IMR-90 (cell line): ENCODE measurements around the gene CFAP299. TPM values are rescaled to one million over a fixed set of nuclear protein-coding genes. Genes with fewer than 3 reads are reported as not detected.

ENCODE experiments used
- ATAC-seq: fragments of 200-7000 bp; cut with Tn5 transposase; 2 replicates; pipeline ENCODE4 v1.9.1; 2020; ENCODE audit warnings: low read depth, mild to moderate bottlenecking, moderate library complexity
- BruUV-seq: library from RNA; stranded (reverse); fragments of 400-500 nt; replicated peaks from 2 replicates; lab custom pipeline; 2021; lab: Mats Ljungman, UMichigan
- CTCF ChIA-PET: fragments of 300-600 bp; formaldehyde crosslinking; extraction: SDS; loops from one replicate; lab custom pipeline; 2021; ENCODE audit warnings: antibody characterized with exemption; lab: Yijun Ruan, JAX
- POLR2A ChIA-PET: fragments of 300-600 bp; sonication (Branson Sonifier 250); formaldehyde crosslinking; loops from one replicate; lab custom pipeline; 2022; ENCODE audit warnings: antibody characterized with exemption; ENCODE audit not compliant: unreplicated experiment; lab: Charles Lee
- DNase-seq: peaks from one replicate; pipeline ENCODE4 v3.0.0; 2013
- H2AFZ ChIP-seq: replicated peaks from 2 replicates; pipeline ENCODE3; 2013; ENCODE audit warnings: low read length, mild to moderate bottlenecking; ENCODE audit not compliant: poor library complexity
- H2AK5ac ChIP-seq: 2 replicates; pipeline ENCODE4 v1.6.1; 2013; ENCODE audit warnings: low read depth, low read length, inconsistent platforms
- H2AK9ac ChIP-seq: replicated peaks from 2 replicates; pipeline ENCODE3; 2013; ENCODE audit warnings: mild to moderate bottlenecking, low read depth, low read length, moderate library complexity; ENCODE audit not compliant: poor library complexity
- H2BK120ac ChIP-seq: 2 replicates; pipeline ENCODE4 v1.6.1; 2013; ENCODE audit warnings: low read depth, low read length, inconsistent platforms
- H2BK15ac ChIP-seq: 3 replicates; pipeline ENCODE4 v1.6.1; 2013; ENCODE audit warnings: low read depth, low read length, inconsistent platforms
- H2BK20ac ChIP-seq: 2 replicates; pipeline ENCODE4 v1.6.1; 2013; ENCODE audit warnings: low read depth, mild to moderate bottlenecking, inconsistent platforms, low read length, moderate library complexity
- H2BK5ac ChIP-seq: 2 replicates; pipeline ENCODE4 v1.6.1; 2013; ENCODE audit warnings: mild to moderate bottlenecking, low read depth, low read length, inconsistent platforms; ENCODE audit not compliant: poor library complexity, severe bottlenecking
- H3K14ac ChIP-seq: replicated peaks from 2 replicates; pipeline ENCODE4 v1.6.1; 2013; ENCODE audit warnings: low read depth, low read length, inconsistent platforms
- H3K18ac ChIP-seq: 2 replicates; pipeline ENCODE4 v1.6.1; 2013; ENCODE audit warnings: low read depth, low read length, control low read depth
- H3K23ac ChIP-seq: 2 replicates; pipeline ENCODE4 v1.6.1; 2013; ENCODE audit warnings: low read depth, low read length, inconsistent platforms
- H3K27ac ChIP-seq: 2 replicates; pipeline ENCODE4 v1.5.1; 2013; ENCODE audit warnings: mild to moderate bottlenecking, control low read depth, low read length; ENCODE audit not compliant: insufficient read depth
- H3K27me3 ChIP-seq: 2 replicates; pipeline ENCODE4 v1.6.1; 2013; ENCODE audit warnings: low read length; ENCODE audit not compliant: control insufficient read depth, insufficient read depth
- H3K36me3 ChIP-seq: 2 replicates; pipeline ENCODE4 v1.6.1; 2013; ENCODE audit warnings: low read length, mixed read lengths; ENCODE audit not compliant: control insufficient read depth, insufficient read depth
- H3K4ac ChIP-seq: 2 replicates; pipeline ENCODE4 v1.6.1; 2013; ENCODE audit warnings: low read depth, low read length, inconsistent platforms
- H3K4me1 ChIP-seq: 2 replicates; pipeline ENCODE4 v1.6.1; 2013; ENCODE audit warnings: low read length, mixed read lengths; ENCODE audit not compliant: control insufficient read depth, insufficient read depth
- H3K4me2 ChIP-seq: 2 replicates; pipeline ENCODE4 v1.6.1; 2013; ENCODE audit warnings: low read depth, mild to moderate bottlenecking, control low read depth, low read length, moderate library complexity
- H3K4me3 ChIP-seq: 2 replicates; pipeline ENCODE4 v1.5.1; 2013; ENCODE audit warnings: low read depth, mild to moderate bottlenecking, control low read depth, low read length, moderate library complexity; ENCODE audit not compliant: insufficient read depth
- H3K56ac ChIP-seq: 2 replicates; pipeline ENCODE4 v1.6.1; 2013; ENCODE audit warnings: low read length, inconsistent platforms; ENCODE audit not compliant: insufficient read depth; ENCODE audit errors: extremely low read depth
- H3K79me1 ChIP-seq, 2 experiments: 2 replicates each; pipeline ENCODE4 v1.6.1; 2013; ENCODE audit warnings: low read length in 2 of 2, inconsistent platforms in 1 of 2, low read depth in 1 of 2
- H3K9ac ChIP-seq: 2 replicates; pipeline ENCODE4 v1.6.1; 2013; ENCODE audit warnings: low read depth, low read length, control low read depth
- H3K9me1 ChIP-seq: 2 replicates; pipeline ENCODE4 v1.6.1; 2013; ENCODE audit warnings: low read length, inconsistent platforms; ENCODE audit not compliant: insufficient read depth
- H3K9me3 ChIP-seq: 2 replicates; pipeline ENCODE4 v1.6.1; 2013; ENCODE audit warnings: low read length; ENCODE audit not compliant: control insufficient read depth, insufficient read depth
- H4K20me1 ChIP-seq: 2 replicates; pipeline ENCODE4 v1.6.1; 2013; ENCODE audit warnings: low read length, inconsistent platforms; ENCODE audit not compliant: insufficient read depth
- H4K5ac ChIP-seq: 2 replicates; pipeline ENCODE4 v1.6.1; 2013; ENCODE audit warnings: mild to moderate bottlenecking, low read depth, low read length, control low read depth
- H4K8ac ChIP-seq, 2 experiments: 2 replicates each; pipeline ENCODE4 v1.6.1; 2013; ENCODE audit warnings: low read depth in 2 of 2, low read length in 2 of 2, control low read depth in 1 of 2, inconsistent platforms in 1 of 2
- H4K91ac ChIP-seq: 2 replicates; pipeline ENCODE4 v1.6.1; 2013; ENCODE audit warnings: low read depth, low read length, inconsistent platforms; ENCODE audit not compliant: insufficient read depth
- CTCF ChIP-seq: conservative IDR thresholded peaks from 2 replicates; pipeline ENCODE4 v1.5.1; 2012; ENCODE audit warnings: mild to moderate bottlenecking, low read depth, low read length, improper control_type of control experiment
- WGBS, 2 experiments: methylation state at CpG; one replicate each; pipeline versions ENCODE4 v1.1.5 to v1.1.7; 2013; ENCODE audit warnings: missing lambda C conversion rate in 2 of 2; ENCODE audit not compliant: insufficient read length in 1 of 2; ENCODE audit errors: extremely low coverage in 2 of 2; 5-methylcytosine and 5-hydroxymethylcytosine counted together
- dilution Hi-C: fragments of 300-500 bp; cut with HindIII; formaldehyde crosslinking; loops from one replicate; pipeline ENCODE4 v1.14.3; 2018; ENCODE audit warnings: low sequenced_read_pairs; ENCODE audit not compliant: unreplicated experiment
- in situ Hi-C: fragments of 300-500 bp; cut with MboI; formaldehyde crosslinking; loops from 3 replicates; pipeline ENCODE4 v1.14.3; 2019; ENCODE audit warnings: low sequenced_read_pairs, inconsistent platforms, mixed read lengths
- intact Hi-C: fragments of 100-400 bp; cut with micrococcal nuclease; formaldehyde crosslinking; loops from 2 replicates; pipeline ENCODE4 v1.10.0; 2022
- polyA plus RNA-seq, 3 experiments: library from polyadenylated mRNA; depleted of rRNA; stranded (reverse); fragments of >200 nt; gene quantifications; 2 replicates each; pipeline ENCODE4 v1.2.3, GENCODE V29; 2012; ENCODE audit warnings: low replicate concordance in 1 of 3
- total RNA-seq: library from RNA; depleted of rRNA; stranded (reverse); fragments of >200 nt; gene quantifications from 2 replicates; pipeline ENCODE4 v1.2.3, GENCODE V29; 2012
- TF ChIP-seq, protein P1 (sequence below): fragments of 150-350 bp; IDR thresholded peaks from 2 replicates; pipeline ENCODE4 v1.6.1; 2017; ENCODE audit warnings: mild to moderate bottlenecking, antibody characterized with exemption, low read length, low read depth

The CFAP299 gene
- total and polyA plus RNA-seq, 2 of the 4 experiments (the other 2 are of a cell fraction) = 1.0 to 1.1 TPM

GRCh38 chr4:80610845-80611677 is 275.5 kb downstream of the CFAP299 start:
- Histone ChIP-seq H3K14ac (no peak overlapping the region), H3K4me3 (no peak overlapping the region), H3K9me3 (no peaks in the 10 kb centered on the region), H3K27ac (no peak overlapping the region), H2BK15ac (no peak overlapping the region), H3K4me1 (no peaks in the 10 kb centered on the region; the same call in 1 of the 2 replicates), H4K20me1 (no peaks in the 10 kb centered on the region), H2AK5ac (no peak overlapping the region), H3K56ac (no peak overlapping the region), H3K36me3 (no peaks in the 10 kb centered on the region), H3K79me1 (no peaks in the 10 kb centered on the region), H4K5ac (no peak overlapping the region), H2BK120ac (no peak overlapping the region), H2BK20ac (no peak overlapping the region), H2BK5ac (no peak overlapping the region), H2AFZ (no peak overlapping the region), H4K8ac (no peak overlapping the region), H3K18ac (no peak overlapping the region), H3K27me3 (peaks cover 1% of the 10 kb centered on the region; the same call in 1 of the 2 replicates), H4K91ac (no peak overlapping the region), H3K9ac (no peak overlapping the region), H3K4ac (no peak overlapping the region), H3K9me1 (no peaks in the 10 kb centered on the region), H3K4me2 (no peak overlapping the region), H2AK9ac (no peak overlapping the region), H3K23ac (no peak overlapping the region)
- ChIA-PET CTCF (interaction anchor here (0.8 kb wide), 1 partner anchor 455 kb away, joined by 3 read pairs; no protein-coding TSS in a partner anchor), POLR2A (no interaction called here)
- in situ Hi-C loops = no loop called here
- intact Hi-C loops = loop anchor here (10.0 kb wide), 1 partner anchor 246 kb away; no protein-coding TSS in a partner anchor
- dilution Hi-C loops = no loop called here
- ATAC-seq (no peak), DNase-seq (peak; percentile 67)
- TF ChIP-seq, protein P1, sequence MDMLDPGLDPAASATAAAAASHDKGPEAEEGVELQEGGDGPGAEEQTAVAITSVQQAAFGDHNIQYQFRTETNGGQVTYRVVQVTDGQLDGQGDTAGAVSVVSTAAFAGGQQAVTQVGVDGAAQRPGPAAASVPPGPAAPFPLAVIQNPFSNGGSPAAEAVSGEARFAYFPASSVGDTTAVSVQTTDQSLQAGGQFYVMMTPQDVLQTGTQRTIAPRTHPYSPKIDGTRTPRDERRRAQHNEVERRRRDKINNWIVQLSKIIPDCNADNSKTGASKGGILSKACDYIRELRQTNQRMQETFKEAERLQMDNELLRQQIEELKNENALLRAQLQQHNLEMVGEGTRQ = peak; percentile 55; the same call in 1 of the 2 replicates
- no peak for TF ChIP-seq CTCF
- no TSS peak for BruUV-seq
- WGBS, 2 experiments = no CpG with 5 or more reads among the region's 3 CpGs
